Body of pancreas (tissue), 4 donors: ENCODE results near the gene RALGAPA1.

Source experiments
- POLR2A ChIP-seq, 3 donors: fragments of 450-650 bp; IDR thresholded peaks; one replicate each; pipeline ENCODE4 v1.6.1; 2016; ENCODE audit warnings: antibody characterized with exemption in 3 of 3, mild to moderate bottlenecking in 2 of 3
- TF ChIP-seq, protein P1 (sequence below), 7 experiments: fragments of 450-650 bp in 4 of 7; fragments of 200-600 bp in 3 of 7; sonication (generic) in 3 of 7; IDR thresholded peaks; one replicate each; pipeline ENCODE4 v1.5.1; 2016 to 2019; ENCODE audit warnings: antibody characterized with exemption in 7 of 7

DNA sequence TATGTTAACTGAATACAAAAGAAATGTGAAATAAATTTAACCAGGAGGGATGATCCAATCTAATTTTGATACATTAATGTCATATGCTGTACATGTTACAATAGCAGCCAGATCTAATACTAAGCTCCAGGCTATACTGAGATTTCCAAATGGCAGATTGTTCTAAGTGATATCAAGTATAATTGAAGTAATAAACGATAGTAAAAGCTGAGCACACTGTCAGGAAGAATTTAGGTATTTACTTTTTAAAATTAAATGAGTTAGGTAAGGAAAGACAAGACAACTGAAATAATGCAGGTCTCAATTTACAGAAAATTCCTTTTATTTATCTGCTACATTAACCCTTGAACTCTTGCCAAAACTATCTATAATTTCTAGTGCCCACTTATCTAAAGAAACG lies 235.2 kb downstream of the RALGAPA1 start:
- no peak for TF ChIP-seq POLR2A (IDR thresholded peaks at IDR 0.05)
- TF ChIP-seq, protein P1, sequence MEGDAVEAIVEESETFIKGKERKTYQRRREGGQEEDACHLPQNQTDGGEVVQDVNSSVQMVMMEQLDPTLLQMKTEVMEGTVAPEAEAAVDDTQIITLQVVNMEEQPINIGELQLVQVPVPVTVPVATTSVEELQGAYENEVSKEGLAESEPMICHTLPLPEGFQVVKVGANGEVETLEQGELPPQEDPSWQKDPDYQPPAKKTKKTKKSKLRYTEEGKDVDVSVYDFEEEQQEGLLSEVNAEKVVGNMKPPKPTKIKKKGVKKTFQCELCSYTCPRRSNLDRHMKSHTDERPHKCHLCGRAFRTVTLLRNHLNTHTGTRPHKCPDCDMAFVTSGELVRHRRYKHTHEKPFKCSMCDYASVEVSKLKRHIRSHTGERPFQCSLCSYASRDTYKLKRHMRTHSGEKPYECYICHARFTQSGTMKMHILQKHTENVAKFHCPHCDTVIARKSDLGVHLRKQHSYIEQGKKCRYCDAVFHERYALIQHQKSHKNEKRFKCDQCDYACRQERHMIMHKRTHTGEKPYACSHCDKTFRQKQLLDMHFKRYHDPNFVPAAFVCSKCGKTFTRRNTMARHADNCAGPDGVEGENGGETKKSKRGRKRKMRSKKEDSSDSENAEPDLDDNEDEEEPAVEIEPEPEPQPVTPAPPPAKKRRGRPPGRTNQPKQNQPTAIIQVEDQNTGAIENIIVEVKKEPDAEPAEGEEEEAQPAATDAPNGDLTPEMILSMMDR (IDR thresholded peaks at IDR 0.05), result no peak
